NOMO-1 treated with DMSO at 0.1 percent for 48 hours (cell line): ENCODE measurements around the gene C14orf119.

ENCODE experiments used
- DNase-seq: peaks from one replicate; lab custom pipeline; 2025; ENCODE audit not compliant: unreplicated experiment; lab: John Stamatoyannopoulos, UW

The C14orf119 gene

GRCh38 chr14:23146351-23146910 is 51.1 kb downstream of the C14orf119 start:
- DNase-seq, result no peak

- no peak for DNase-seq
These were observed 51.7 kb downstream of the C14orf119 start for GRCh38 chr14:23146980-23147379.

GRCh38 chr14:23147676-23148075 is 52.4 kb downstream of the C14orf119 start:
- DNase-seq, result no peak

- DNase-seq, result no peak
These were observed 53.4 kb downstream of the C14orf119 start for GRCh38 chr14:23148591-23149249.

GRCh38 chr14:23149745-23150144 is 54.4 kb downstream of the C14orf119 start:
- no peak for DNase-seq
